ENCODE results near the gene KIAA1549.
A peak's percentile ranks its signal among the peaks of the same experiment; 100 is the strongest.
"Not testable (repeated sequence)": the region's sequence is repeated elsewhere in the genome, so short reads cannot be mapped to it uniquely, and the experiment has no call there.

The KIAA1549 gene

GRCh38 chr7:138981332-138982203, at the start of gene KIAA1549:
Gene KIAA1549, minus strand, starts transcription at chr7:138981389. Its CDS starts 120 bp downstream, at chr7:138981269.
- peak within 1 kb of the TSS; percentile 66 for H3K4me3 ChIP-seq (ENCODE audit: low read depth, low read length)
- no peak for TF ChIP-seq CTCF (IDR thresholded peaks at IDR 0.05; ENCODE audit: insufficient read depth, low read length, missing control alignments)
- POLR2A ChIA-PET: interaction anchor here (0.6 kb wide), 1 partner anchor 9 kb away, joined by 3 read pairs; no protein-coding TSS in a partner anchor
- CTCF ChIA-PET: interaction anchor here (0.7 to 1.5 kb wide), 8 partner anchors 9 to 108 kb away, joined by 3 to 9 read pairs (median 4); no protein-coding TSS in a partner anchor
- DNase-seq (ENCODE audit: low read depth, low spot score): no peak

GRCh38 chr7:139029353-139029752, 48.2 kb upstream of the KIAA1549 start:
- ChIA-PET CTCF (interaction anchor here (1.3 to 1.9 kb wide), 3 partner anchors 10 to 46 kb away, joined by 3 to 8 read pairs (median 5); no protein-coding TSS in a partner anchor), POLR2A (no interaction called here)
- no peak for TF ChIP-seq CTCF (IDR thresholded peaks at IDR 0.05; ENCODE audit: insufficient read depth, low read length, missing control alignments)

GRCh38 chr7:139026551-139026950, 45.4 kb upstream of the KIAA1549 start:
- ChIA-PET POLR2A (no interaction called here), CTCF (interaction anchor here (2.5 to 5.9 kb wide), 3 partner anchors 7 to 49 kb away, joined by 17 to 30 read pairs (median 28); partner anchors contain the start of gene ZC3HAV1L)
- DNase-seq (ENCODE audit: low read depth, low spot score): no peak
- no peak for TF ChIP-seq CTCF (IDR thresholded peaks at IDR 0.05; ENCODE audit: insufficient read depth, low read length, missing control alignments)
- H3K4me3 ChIP-seq (ENCODE audit: low read depth, low read length): no peak overlapping the region

More at GRCh38 chr7:139029353-139029752, 48.2 kb upstream of the KIAA1549 start:
- no peak for DNase-seq (ENCODE audit: low read depth, low spot score)
- no peak overlapping the region for H3K4me3 ChIP-seq (ENCODE audit: low read depth, low read length)

GRCh38 chr7:139025861-139026260, 44.7 kb upstream of the KIAA1549 start:
- CTCF ChIA-PET: interaction anchor here (1.3 to 5.9 kb wide), 4 partner anchors 8 to 50 kb away, joined by 5 to 30 read pairs (median 22); partner anchors contain the start of gene ZC3HAV1L
- DNase-seq (ENCODE audit: low read depth, low spot score); POLR2A ChIA-PET; H3K4me3 ChIP-seq (ENCODE audit: low read depth, low read length): not testable (repeated sequence)

DNA sequence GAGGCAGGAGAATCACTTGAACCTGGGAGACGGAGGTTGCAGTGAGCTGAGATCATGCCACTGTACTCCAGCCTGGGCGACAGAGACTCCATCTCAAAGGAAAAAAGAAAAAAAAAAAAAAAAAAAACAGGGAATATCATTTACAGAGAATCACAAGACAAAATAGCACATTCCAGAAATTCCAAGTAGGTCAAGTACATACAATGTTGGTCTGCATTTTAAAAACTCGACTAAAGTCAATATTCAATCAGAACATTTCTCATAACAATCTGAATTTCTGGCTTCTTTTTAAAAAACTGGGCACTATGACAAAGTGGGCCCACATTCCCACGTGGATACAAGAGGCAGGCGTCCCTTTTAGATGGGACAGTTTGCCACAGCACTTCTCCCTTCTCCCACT, 41.9 kb upstream of the KIAA1549 start:
- ChIA-PET CTCF (interaction anchor here (0.8 to 5.9 kb wide), 3 partner anchors 10 to 137 kb away, joined by 3 to 30 read pairs (median 28); partner anchors contain the start of gene ZC3HAV1L), POLR2A (no interaction called here)
- no peak overlapping the region for H3K4me3 ChIP-seq (ENCODE audit: low read depth, low read length)
- DNase-seq (ENCODE audit: low read depth, low spot score): no peak
- no peak for TF ChIP-seq CTCF (IDR thresholded peaks at IDR 0.05; ENCODE audit: insufficient read depth, low read length, missing control alignments)

DNA sequence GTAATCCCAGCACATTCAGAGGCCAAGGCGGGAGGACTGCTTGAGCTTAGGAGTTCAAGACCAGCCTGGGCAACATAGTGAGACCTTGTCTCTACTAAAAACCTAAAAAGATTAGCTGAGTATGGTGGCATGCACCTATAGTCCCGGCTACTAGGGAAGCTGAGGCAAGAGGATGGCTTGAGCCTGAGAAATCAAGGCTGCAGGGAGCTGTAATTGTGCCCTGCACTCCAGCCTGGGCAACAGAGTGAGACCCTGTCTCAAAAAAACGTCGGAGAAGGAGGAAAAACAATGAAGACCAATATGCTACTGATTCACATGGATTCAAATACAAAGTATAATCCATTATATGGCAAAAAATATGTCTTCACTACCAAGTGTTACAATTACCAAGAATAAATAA, 41.1 kb upstream of the KIAA1549 start:
- CTCF ChIA-PET: interaction anchor here (5.1 to 5.9 kb wide), 2 partner anchors 11 to 53 kb away, joined by 28 to 30 read pairs; partner anchors contain the start of gene ZC3HAV1L
- H3K4me3 ChIP-seq (ENCODE audit: low read depth, low read length): no peak overlapping the region
- no peak for TF ChIP-seq CTCF (IDR thresholded peaks at IDR 0.05; ENCODE audit: insufficient read depth, low read length, missing control alignments)
- POLR2A ChIA-PET: no interaction called here
- no peak for DNase-seq (ENCODE audit: low read depth, low spot score)
